ENCODE data around the gene IMMP2L. TPM values are rescaled to one million over a fixed set of nuclear protein-coding genes. Genes with fewer than 3 reads are reported as not detected.

IMMP2L gene
- total RNA-seq, 1 donor from 2014 or later = 29.7 TPM

DNA sequence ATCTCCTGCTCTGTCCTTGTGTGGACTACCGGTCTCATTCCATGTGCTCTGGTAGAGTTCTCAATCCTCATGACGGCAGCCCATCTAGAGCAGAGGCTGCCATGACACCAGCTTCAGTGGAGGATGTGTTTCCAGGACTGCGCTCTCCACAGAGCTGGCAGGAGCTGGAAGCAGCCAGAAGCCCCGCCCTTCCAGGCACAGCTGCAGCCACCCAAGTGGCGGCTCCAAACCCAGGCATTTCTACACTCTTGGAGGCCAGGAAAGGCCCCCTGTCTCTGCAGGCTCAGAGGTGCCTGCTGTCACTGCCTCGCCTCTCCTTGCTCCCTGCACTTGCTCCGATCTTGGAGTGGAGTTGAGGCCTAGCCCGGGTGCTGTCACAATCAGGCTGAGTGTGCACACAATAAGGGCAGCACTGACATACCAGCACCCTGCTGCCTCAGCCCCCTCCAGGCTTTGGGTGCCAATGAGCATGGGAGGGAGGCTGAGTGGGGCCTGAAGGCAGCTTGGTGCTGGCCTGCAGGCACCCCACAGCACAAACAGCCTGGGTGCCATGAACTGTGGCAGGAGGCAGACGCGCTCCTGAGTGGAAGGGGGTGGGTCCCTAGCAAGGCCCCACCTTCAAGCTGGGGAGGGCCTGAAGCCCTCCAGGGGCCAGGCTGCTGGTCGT is 349.3 kb downstream of the IMMP2L start:
- TF ChIP-seq, protein P1, sequence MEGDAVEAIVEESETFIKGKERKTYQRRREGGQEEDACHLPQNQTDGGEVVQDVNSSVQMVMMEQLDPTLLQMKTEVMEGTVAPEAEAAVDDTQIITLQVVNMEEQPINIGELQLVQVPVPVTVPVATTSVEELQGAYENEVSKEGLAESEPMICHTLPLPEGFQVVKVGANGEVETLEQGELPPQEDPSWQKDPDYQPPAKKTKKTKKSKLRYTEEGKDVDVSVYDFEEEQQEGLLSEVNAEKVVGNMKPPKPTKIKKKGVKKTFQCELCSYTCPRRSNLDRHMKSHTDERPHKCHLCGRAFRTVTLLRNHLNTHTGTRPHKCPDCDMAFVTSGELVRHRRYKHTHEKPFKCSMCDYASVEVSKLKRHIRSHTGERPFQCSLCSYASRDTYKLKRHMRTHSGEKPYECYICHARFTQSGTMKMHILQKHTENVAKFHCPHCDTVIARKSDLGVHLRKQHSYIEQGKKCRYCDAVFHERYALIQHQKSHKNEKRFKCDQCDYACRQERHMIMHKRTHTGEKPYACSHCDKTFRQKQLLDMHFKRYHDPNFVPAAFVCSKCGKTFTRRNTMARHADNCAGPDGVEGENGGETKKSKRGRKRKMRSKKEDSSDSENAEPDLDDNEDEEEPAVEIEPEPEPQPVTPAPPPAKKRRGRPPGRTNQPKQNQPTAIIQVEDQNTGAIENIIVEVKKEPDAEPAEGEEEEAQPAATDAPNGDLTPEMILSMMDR (IDR thresholded peaks at IDR 0.05; ENCODE audit: unreplicated experiment) = no peak
- Mint-ChIP-seq H3K36me3 (ENCODE audit: insufficient read depth) (peaks cover 1% of the 10 kb centered on the region), H3K4me1 (ENCODE audit: low read depth) (no peaks in the 10 kb centered on the region), H3K4me3 (ENCODE audit: low read depth) (no peak overlapping the region), H3K27me3 (no peaks in the 10 kb centered on the region), H3K27ac (no peak overlapping the region), H3K9me3 (ENCODE audit: low read depth) (no peaks in the 10 kb centered on the region)
- DNase-seq (ENCODE audit: low spot score, unreplicated experiment) = no peak

DNA sequence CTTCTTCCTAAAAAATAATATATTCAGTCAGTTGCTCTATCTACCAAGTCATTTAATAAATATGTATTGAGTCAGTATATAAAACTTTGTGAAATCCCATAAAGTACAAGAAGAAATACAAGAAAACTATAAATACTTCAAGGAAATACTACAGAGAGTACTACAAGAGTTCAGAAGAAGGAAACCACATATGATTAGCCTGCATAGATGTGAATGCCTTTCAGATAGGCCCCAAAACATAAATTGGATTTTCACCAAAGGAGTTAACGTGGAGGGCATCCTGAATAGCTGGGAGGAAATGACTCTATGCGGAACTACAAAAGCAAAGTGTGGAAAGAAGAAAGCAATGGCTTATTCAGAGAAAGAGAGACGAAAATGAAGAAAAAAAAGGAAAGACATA is 351.3 kb downstream of the IMMP2L start:
- H3K27ac Mint-ChIP-seq = peak overlapping the region; percentile 1
- no peaks in the 10 kb centered on the region for H3K4me1 Mint-ChIP-seq (ENCODE audit: low read depth)
- no peak for DNase-seq (ENCODE audit: low spot score, unreplicated experiment)
- peaks cover 3% of the 10 kb centered on the region for H3K36me3 Mint-ChIP-seq (ENCODE audit: insufficient read depth)
- TF ChIP-seq, protein P1 (IDR thresholded peaks at IDR 0.05; ENCODE audit: unreplicated experiment) = no peak
- no peaks in the 10 kb centered on the region for H3K9me3 Mint-ChIP-seq (ENCODE audit: low read depth)
- no peaks in the 10 kb centered on the region for H3K27me3 Mint-ChIP-seq
- H3K4me3 Mint-ChIP-seq (ENCODE audit: low read depth) = no peak overlapping the region

DNA sequence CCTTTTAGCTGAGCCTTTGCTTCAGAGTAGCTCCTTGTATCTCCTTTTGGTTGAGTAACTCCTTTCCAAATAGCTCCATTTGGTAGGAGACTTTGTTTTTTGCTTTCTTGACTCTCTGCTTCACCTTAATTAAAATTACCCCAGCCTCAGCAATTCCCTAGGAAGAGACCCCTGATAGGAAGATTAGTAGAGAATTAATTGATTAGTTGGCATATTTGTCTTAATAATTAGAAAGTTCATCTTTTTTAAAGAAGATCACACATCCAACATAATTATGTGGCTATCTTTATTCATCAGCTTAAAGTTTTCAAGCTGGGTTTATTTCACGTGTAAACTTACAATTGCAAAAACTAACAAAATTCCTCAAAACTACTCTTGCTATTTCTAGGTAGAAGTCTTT is 352.2 kb downstream of the IMMP2L start:
- H3K36me3 Mint-ChIP-seq (ENCODE audit: insufficient read depth) = peaks cover 3% of the 10 kb centered on the region
- no peaks in the 10 kb centered on the region for H3K4me1 Mint-ChIP-seq (ENCODE audit: low read depth)
- H3K4me3 Mint-ChIP-seq (ENCODE audit: low read depth) = no peak overlapping the region
- DNase-seq (ENCODE audit: low spot score, unreplicated experiment) = no peak
- no peaks in the 10 kb centered on the region for H3K27me3 Mint-ChIP-seq
- H3K9me3 Mint-ChIP-seq (ENCODE audit: low read depth) = no peaks in the 10 kb centered on the region
- TF ChIP-seq, protein P1 (IDR thresholded peaks at IDR 0.05; ENCODE audit: unreplicated experiment) = no peak
- no peak overlapping the region for H3K27ac Mint-ChIP-seq

DNA sequence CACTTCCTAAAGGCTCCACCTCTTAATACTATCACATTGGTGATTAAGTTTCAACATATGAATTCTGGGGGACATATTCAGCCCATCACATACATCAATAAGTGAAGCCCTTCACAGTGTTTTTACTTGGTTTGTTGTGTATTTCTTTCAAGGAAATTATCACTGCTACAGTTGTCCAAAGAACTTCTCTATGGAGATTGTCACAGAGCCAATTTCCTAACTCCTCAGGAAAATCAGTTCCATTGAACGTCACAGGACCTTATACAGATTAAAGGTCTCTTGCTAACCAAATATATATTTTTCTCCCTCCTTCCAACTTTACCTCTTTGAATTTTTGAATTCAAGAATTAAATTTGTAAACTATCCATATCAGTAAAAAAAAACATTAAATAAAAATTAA is 357.0 kb downstream of the IMMP2L start:
- no peaks in the 10 kb centered on the region for H3K27me3 Mint-ChIP-seq
- no peak overlapping the region for H3K27ac Mint-ChIP-seq
- TF ChIP-seq, protein P1 (IDR thresholded peaks at IDR 0.05; ENCODE audit: unreplicated experiment) = no peak
- peaks cover 2% of the 10 kb centered on the region for H3K36me3 Mint-ChIP-seq (ENCODE audit: insufficient read depth)
- peaks cover 4% of the 10 kb centered on the region for H3K9me3 Mint-ChIP-seq (ENCODE audit: low read depth)
- DNase-seq (ENCODE audit: low spot score, unreplicated experiment) = no peak
- H3K4me3 Mint-ChIP-seq (ENCODE audit: low read depth) = no peak overlapping the region
- no peaks in the 10 kb centered on the region for H3K4me1 Mint-ChIP-seq (ENCODE audit: low read depth)

DNA sequence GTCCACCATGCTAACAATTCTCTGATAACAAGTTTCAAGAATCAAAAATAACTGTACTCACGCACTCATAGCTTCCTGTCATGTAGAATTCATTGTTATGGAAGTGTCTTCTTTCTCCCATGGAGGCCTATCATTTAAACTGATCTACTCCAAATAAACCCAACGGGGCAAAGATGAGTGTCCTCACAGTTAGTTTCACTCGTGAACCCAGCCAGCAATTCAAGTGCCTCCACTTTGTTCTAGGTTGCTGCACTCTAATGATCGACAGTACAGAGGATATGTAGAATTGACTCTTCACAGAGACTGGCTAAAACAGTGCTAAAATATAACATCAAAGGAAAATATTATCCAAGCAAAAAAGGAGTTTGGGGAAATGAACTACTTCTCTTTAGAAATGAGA is 360.0 kb downstream of the IMMP2L start:
- no peaks in the 10 kb centered on the region for H3K27me3 Mint-ChIP-seq
- H3K4me1 Mint-ChIP-seq (ENCODE audit: low read depth) = no peaks in the 10 kb centered on the region
- no peak overlapping the region for H3K27ac Mint-ChIP-seq
- H3K36me3 Mint-ChIP-seq (ENCODE audit: insufficient read depth) = peaks cover 1% of the 10 kb centered on the region
- H3K9me3 Mint-ChIP-seq (ENCODE audit: low read depth) = peaks cover 4% of the 10 kb centered on the region
- DNase-seq (ENCODE audit: low spot score, unreplicated experiment) = no peak
- no peak overlapping the region for H3K4me3 Mint-ChIP-seq (ENCODE audit: low read depth)
- TF ChIP-seq, protein P1 (IDR thresholded peaks at IDR 0.05; ENCODE audit: unreplicated experiment) = no peak

Data from progenitor cell of endocrine pancreas (in vitro differentiated cells).